Measurements from ENCODE around the gene BRD9. TPM values are rescaled to one million over a fixed set of nuclear protein-coding genes. Genes with fewer than 3 reads are reported as not detected.

The BRD9 gene
- total and polyA plus RNA-seq, 2 of the 4 experiments (the other 2 are of a cell fraction): 22.0 to 43.4 TPM

- Histone ChIP-seq H4K5ac (ENCODE audit: low read depth, low read length) (peak overlapping the region; percentile 96), H3K27ac (ENCODE audit: insufficient read depth, low read length) (peak overlapping the region; percentile 96), H2AFZ (replicated peaks; ENCODE audit: low read length, poor library complexity) (peak overlapping the region; percentile 100), H3K79me1 (ENCODE audit: low read depth in 1 of 2, low read length in 2 of 2) (peaks cover 34 to 58% of the 10 kb centered on the region in 2 experiments), H3K56ac (ENCODE audit: extremely low read depth, insufficient read depth, low read length) (no peak overlapping the region), H2AK9ac (replicated peaks; ENCODE audit: low read depth, low read length, poor library complexity) (peak overlapping the region; percentile 96), H3K4me2 (ENCODE audit: low read depth, low read length) (peak overlapping the region; percentile 100), H2BK20ac (ENCODE audit: low read depth, low read length) (no peak overlapping the region), H2BK5ac (ENCODE audit: low read depth, low read length, poor library complexity, severe bottlenecking) (no peak overlapping the region), H3K4me1 (ENCODE audit: control insufficient read depth, insufficient read depth, low read length) (peaks cover 8% of the 10 kb centered on the region), H3K27me3 (ENCODE audit: control insufficient read depth, insufficient read depth, low read length) (no peaks in the 10 kb centered on the region), H2BK120ac (ENCODE audit: low read depth, low read length) (no peak overlapping the region), H3K18ac (ENCODE audit: low read depth, low read length) (no peak overlapping the region), H3K4ac (ENCODE audit: low read depth, low read length) (peak overlapping the region; percentile 94), H3K36me3 (ENCODE audit: control insufficient read depth, insufficient read depth, low read length) (peaks cover 43% of the 10 kb centered on the region), H2AK5ac (ENCODE audit: low read depth, low read length) (peak overlapping the region; percentile 86), H3K9ac (ENCODE audit: low read depth, low read length) (peak overlapping the region; percentile 98), H3K9me3 (ENCODE audit: control insufficient read depth, insufficient read depth, low read length) (no peaks in the 10 kb centered on the region), H4K8ac (ENCODE audit: low read depth in 2 of 2, low read length in 2 of 2) (peak overlapping the region; percentile 90 to 93; a peak in 2 of 4 replicates), H3K9me1 (ENCODE audit: insufficient read depth, low read length) (no peaks in the 10 kb centered on the region; the same call in 1 of the 2 replicates), H4K91ac (ENCODE audit: insufficient read depth, low read depth, low read length) (no peak overlapping the region), H3K4me3 (ENCODE audit: insufficient read depth, low read depth, low read length) (peak overlapping the region; percentile 100), H3K14ac (replicated peaks; ENCODE audit: low read depth, low read length) (0 out of 2 replicates have a peak overlapping the region, but pooled peaks have one; percentile 96), H4K20me1 (ENCODE audit: insufficient read depth, low read length) (no peaks in the 10 kb centered on the region; the same call in 1 of the 2 replicates), H2BK15ac (ENCODE audit: low read depth, low read length) (no peak overlapping the region), H3K23ac (ENCODE audit: low read depth, low read length) (peak overlapping the region; percentile 96; the same call in 1 of the 2 replicates)
- in situ Hi-C loops (cut with MboI; ENCODE audit: low sequenced_read_pairs) (no loop called here), intact Hi-C loops (cut with micrococcal nuclease) (no loop called here), dilution Hi-C loops (cut with HindIII; ENCODE audit: low sequenced_read_pairs, unreplicated experiment) (no loop called here)
- CTCF ChIA-PET: interaction anchor here (1.7 kb wide), 1 partner anchor 12 kb away, joined by 4 read pairs; no protein-coding TSS in a partner anchor
- WGBS, 2 experiments (ENCODE audit: extremely low coverage in 2 of 2, insufficient read length in 1 of 2): 82% methylated on average over 11 of the region's 34 CpGs; no CpG with 5 or more reads in 1 of the 2 experiments
- no peak for DNase-seq
- POLR2A ChIA-PET (ENCODE audit: unreplicated experiment): no interaction called here
- ATAC-seq (ENCODE audit: low read depth): no peak
- BruUV-seq (replicated peaks): no TSS peak
- TF ChIP-seq, protein P1, sequence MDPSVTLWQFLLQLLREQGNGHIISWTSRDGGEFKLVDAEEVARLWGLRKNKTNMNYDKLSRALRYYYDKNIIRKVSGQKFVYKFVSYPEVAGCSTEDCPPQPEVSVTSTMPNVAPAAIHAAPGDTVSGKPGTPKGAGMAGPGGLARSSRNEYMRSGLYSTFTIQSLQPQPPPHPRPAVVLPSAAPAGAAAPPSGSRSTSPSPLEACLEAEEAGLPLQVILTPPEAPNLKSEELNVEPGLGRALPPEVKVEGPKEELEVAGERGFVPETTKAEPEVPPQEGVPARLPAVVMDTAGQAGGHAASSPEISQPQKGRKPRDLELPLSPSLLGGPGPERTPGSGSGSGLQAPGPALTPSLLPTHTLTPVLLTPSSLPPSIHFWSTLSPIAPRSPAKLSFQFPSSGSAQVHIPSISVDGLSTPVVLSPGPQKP (IDR thresholded peaks at IDR 0.05; ENCODE audit: borderline replicate concordance, low read depth, low read length): no peak
- no peak for TF ChIP-seq NFE2L2 (IDR thresholded peaks at IDR 0.05; ENCODE audit: low read depth, low read length)
- TF ChIP-seq RFX5 (IDR thresholded peaks at IDR 0.05; ENCODE audit: low read depth, low read length): no peak
- TF ChIP-seq RCOR1 (IDR thresholded peaks at IDR 0.05; ENCODE audit: insufficient replicate concordance, low read length): no peak
- TF ChIP-seq SMC3 (IDR thresholded peaks at IDR 0.05; ENCODE audit: low read depth, low read length): no peak
- TF ChIP-seq RAD21 (IDR thresholded peaks at IDR 0.05; ENCODE audit: low read length): no peak
- TF ChIP-seq POLR2A (IDR thresholded peaks at IDR 0.05; ENCODE audit: low read depth, low read length): no peak
- TF ChIP-seq FOS (IDR thresholded peaks at IDR 0.05; ENCODE audit: low read depth, low read length): no peak
- TF ChIP-seq MAFK (IDR thresholded peaks at IDR 0.05; ENCODE audit: low read depth, low read length): no peak
- TF ChIP-seq, protein P2, sequence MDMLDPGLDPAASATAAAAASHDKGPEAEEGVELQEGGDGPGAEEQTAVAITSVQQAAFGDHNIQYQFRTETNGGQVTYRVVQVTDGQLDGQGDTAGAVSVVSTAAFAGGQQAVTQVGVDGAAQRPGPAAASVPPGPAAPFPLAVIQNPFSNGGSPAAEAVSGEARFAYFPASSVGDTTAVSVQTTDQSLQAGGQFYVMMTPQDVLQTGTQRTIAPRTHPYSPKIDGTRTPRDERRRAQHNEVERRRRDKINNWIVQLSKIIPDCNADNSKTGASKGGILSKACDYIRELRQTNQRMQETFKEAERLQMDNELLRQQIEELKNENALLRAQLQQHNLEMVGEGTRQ (IDR thresholded peaks at IDR 0.05; ENCODE audit: low read depth, low read length): no peak
- TF ChIP-seq MXI1 (IDR thresholded peaks at IDR 0.05; ENCODE audit: borderline replicate concordance, low read depth, low read length): no peak
- TF ChIP-seq MAZ (IDR thresholded peaks at IDR 0.05; ENCODE audit: borderline replicate concordance, low read depth, low read length): no peak
- TF ChIP-seq CHD1 (IDR thresholded peaks at IDR 0.05; ENCODE audit: low read depth, low read length): no peak
- no peak for TF ChIP-seq BHLHE40 (IDR thresholded peaks at IDR 0.05; ENCODE audit: low read depth, low read length)
- TF ChIP-seq CEBPB (IDR thresholded peaks at IDR 0.05; ENCODE audit: low read depth, low read length): no peak
These were observed 1.3 kb downstream of the BRD9 start for GRCh38 chr5:891117-891836.

Data from IMR-90 (cell line).